ENCODE data around the gene RBMS3. TPM values are rescaled to one million over a fixed set of nuclear protein-coding genes. Genes with fewer than 3 reads are reported as not detected.

Gene RBMS3
- total RNA-seq, 1 experiment from 2014 or later = 0.42 TPM

DNA sequence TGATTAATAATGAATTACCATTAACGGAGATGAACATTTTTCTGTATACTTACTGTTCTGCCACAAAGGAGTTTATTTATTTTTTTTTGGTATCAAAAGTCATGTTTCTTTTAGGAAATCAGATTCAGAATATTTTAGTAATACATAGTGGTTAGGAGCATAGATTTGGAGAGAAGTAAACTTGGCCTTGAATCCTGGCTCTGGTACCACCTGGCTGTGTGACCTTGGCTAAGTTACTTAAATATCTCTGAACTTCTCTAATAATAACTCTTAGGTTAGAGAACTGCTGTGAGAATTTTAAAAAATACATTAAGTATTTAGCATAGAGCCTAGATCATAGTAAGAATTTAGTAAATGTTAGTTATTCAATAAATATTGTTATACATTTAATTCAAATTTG is 309.1 kb downstream of the RBMS3 start:
- BruUV-seq (replicated peaks) = no TSS peak
- ChIA-PET RAD21 (ENCODE audit: low non-redundant PET in 1 of 2, low total read pairs in 2 of 2, uncharacterized antibody in 2 of 2, unreplicated experiment in 2 of 2) (no interaction called here), POLR2A (no interaction called here)

More for the DNA sequence above, 309.1 kb downstream of the RBMS3 start:
- H2AFZ ChIP-seq (ENCODE audit: low read depth, low read length, poor library complexity, severe bottlenecking) = no peak overlapping the region
- H3K79me2 ChIP-seq (ENCODE audit: insufficient read depth, low read length) = no peaks in the 10 kb centered on the region
- H3K27me3 ChIP-seq (ENCODE audit: insufficient read depth, low read length) = no peaks in the 10 kb centered on the region
- no peak for DNase-seq (ENCODE audit: low read depth, low spot score)
- no peak overlapping the region for H3K9ac ChIP-seq (ENCODE audit: low read length)
- intact Hi-C loops (cut with micrococcal nuclease) = no loop called here
- H3K9me3 ChIP-seq (ENCODE audit: control insufficient read depth in 1 of 2, insufficient read depth in 1 of 2, low read depth in 1 of 2, low read length in 2 of 2) = no peaks in the 10 kb centered on the region
- H3K4me3 ChIP-seq (replicated peaks in 1 of 2; ENCODE audit: low read depth in 1 of 2, low read length in 2 of 2) = no peak overlapping the region
- no peaks in the 10 kb centered on the region for H3K9me2 ChIP-seq (ENCODE audit: insufficient read depth)
- no peaks in the 10 kb centered on the region for H4K20me1 ChIP-seq (ENCODE audit: insufficient read depth)
- CTCF ChIA-PET = no interaction called here
- H3K4me2 ChIP-seq (ENCODE audit: low read length) = no peak overlapping the region
- no peaks in the 10 kb centered on the region for H3K4me1 ChIP-seq (ENCODE audit: control insufficient read depth in 1 of 2, insufficient read depth in 2 of 2, low read length in 2 of 2)
- TF ChIP-seq YY1 (IDR thresholded peaks at IDR 0.05; ENCODE audit: extremely low read depth, insufficient replicate concordance, low read depth, low read length) (no peak), EGR1 (IDR thresholded peaks at IDR 0.05; ENCODE audit: low read depth) (no peak), POLR2AphosphoS5 (IDR thresholded peaks at IDR 0.05; ENCODE audit: low read depth, low read length) (no peak), SIN3A (IDR thresholded peaks at IDR 0.05; ENCODE audit: low read depth) (no peak), ZNF274 (IDR thresholded peaks at IDR 0.05; ENCODE audit: low read depth, low read length) (no peak), SP1 (IDR thresholded peaks at IDR 0.05; ENCODE audit: low read depth) (no peak), FOSL1 (IDR thresholded peaks at IDR 0.05; ENCODE audit: low read depth) (no peak), RAD21 (IDR thresholded peaks at IDR 0.05; ENCODE audit: low read depth) (no peak), EZH2phosphoT487 (IDR thresholded peaks at IDR 0.05; ENCODE audit: borderline replicate concordance) (no peak), ELF1 (IDR thresholded peaks at IDR 0.05; ENCODE audit: borderline replicate concordance, low read depth) (no peak), ZFX (IDR thresholded peaks at IDR 0.05) (no peak), TCF7L2 (IDR thresholded peaks at IDR 0.05; ENCODE audit: borderline replicate concordance, extremely low read depth, insufficient read depth, insufficient read length) (no peak), JUND (IDR thresholded peaks at IDR 0.05) (no peak)
- TF ChIP-seq, protein P1, sequence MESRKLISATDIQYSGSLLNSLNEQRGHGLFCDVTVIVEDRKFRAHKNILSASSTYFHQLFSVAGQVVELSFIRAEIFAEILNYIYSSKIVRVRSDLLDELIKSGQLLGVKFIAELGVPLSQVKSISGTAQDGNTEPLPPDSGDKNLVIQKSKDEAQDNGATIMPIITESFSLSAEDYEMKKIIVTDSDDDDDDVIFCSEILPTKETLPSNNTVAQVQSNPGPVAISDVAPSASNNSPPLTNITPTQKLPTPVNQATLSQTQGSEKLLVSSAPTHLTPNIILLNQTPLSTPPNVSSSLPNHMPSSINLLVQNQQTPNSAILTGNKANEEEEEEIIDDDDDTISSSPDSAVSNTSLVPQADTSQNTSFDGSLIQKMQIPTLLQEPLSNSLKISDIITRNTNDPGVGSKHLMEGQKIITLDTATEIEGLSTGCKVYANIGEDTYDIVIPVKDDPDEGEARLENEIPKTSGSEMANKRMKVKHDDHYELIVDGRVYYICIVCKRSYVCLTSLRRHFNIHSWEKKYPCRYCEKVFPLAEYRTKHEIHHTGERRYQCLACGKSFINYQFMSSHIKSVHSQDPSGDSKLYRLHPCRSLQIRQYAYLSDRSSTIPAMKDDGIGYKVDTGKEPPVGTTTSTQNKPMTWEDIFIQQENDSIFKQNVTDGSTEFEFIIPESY (IDR thresholded peaks at IDR 0.05; ENCODE audit: extremely low read depth, insufficient replicate concordance, low read length) = no peak
- TF ChIP-seq, protein P2, sequence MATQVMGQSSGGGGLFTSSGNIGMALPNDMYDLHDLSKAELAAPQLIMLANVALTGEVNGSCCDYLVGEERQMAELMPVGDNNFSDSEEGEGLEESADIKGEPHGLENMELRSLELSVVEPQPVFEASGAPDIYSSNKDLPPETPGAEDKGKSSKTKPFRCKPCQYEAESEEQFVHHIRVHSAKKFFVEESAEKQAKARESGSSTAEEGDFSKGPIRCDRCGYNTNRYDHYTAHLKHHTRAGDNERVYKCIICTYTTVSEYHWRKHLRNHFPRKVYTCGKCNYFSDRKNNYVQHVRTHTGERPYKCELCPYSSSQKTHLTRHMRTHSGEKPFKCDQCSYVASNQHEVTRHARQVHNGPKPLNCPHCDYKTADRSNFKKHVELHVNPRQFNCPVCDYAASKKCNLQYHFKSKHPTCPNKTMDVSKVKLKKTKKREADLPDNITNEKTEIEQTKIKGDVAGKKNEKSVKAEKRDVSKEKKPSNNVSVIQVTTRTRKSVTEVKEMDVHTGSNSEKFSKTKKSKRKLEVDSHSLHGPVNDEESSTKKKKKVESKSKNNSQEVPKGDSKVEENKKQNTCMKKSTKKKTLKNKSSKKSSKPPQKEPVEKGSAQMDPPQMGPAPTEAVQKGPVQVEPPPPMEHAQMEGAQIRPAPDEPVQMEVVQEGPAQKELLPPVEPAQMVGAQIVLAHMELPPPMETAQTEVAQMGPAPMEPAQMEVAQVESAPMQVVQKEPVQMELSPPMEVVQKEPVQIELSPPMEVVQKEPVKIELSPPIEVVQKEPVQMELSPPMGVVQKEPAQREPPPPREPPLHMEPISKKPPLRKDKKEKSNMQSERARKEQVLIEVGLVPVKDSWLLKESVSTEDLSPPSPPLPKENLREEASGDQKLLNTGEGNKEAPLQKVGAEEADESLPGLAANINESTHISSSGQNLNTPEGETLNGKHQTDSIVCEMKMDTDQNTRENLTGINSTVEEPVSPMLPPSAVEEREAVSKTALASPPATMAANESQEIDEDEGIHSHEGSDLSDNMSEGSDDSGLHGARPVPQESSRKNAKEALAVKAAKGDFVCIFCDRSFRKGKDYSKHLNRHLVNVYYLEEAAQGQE (IDR thresholded peaks at IDR 0.05; ENCODE audit: low read depth) = no peak
- TF ChIP-seq, protein P3, sequence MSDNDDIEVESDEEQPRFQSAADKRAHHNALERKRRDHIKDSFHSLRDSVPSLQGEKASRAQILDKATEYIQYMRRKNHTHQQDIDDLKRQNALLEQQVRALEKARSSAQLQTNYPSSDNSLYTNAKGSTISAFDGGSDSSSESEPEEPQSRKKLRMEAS (IDR thresholded peaks at IDR 0.05) = no peak
- TF ChIP-seq, protein P4, sequence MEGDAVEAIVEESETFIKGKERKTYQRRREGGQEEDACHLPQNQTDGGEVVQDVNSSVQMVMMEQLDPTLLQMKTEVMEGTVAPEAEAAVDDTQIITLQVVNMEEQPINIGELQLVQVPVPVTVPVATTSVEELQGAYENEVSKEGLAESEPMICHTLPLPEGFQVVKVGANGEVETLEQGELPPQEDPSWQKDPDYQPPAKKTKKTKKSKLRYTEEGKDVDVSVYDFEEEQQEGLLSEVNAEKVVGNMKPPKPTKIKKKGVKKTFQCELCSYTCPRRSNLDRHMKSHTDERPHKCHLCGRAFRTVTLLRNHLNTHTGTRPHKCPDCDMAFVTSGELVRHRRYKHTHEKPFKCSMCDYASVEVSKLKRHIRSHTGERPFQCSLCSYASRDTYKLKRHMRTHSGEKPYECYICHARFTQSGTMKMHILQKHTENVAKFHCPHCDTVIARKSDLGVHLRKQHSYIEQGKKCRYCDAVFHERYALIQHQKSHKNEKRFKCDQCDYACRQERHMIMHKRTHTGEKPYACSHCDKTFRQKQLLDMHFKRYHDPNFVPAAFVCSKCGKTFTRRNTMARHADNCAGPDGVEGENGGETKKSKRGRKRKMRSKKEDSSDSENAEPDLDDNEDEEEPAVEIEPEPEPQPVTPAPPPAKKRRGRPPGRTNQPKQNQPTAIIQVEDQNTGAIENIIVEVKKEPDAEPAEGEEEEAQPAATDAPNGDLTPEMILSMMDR (IDR thresholded peaks at IDR 0.05 in 2 of 3, conservative IDR thresholded peaks at IDR 0.05 in 1 of 3; ENCODE audit: borderline replicate concordance in 1 of 3, insufficient read depth in 1 of 3, low read depth in 2 of 3, low read length in 2 of 3) = no peak
- TF ChIP-seq, protein P5, sequence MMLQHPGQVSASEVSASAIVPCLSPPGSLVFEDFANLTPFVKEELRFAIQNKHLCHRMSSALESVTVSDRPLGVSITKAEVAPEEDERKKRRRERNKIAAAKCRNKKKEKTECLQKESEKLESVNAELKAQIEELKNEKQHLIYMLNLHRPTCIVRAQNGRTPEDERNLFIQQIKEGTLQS (IDR thresholded peaks at IDR 0.05) = no peak
- no peak for ATAC-seq
- H3K27ac ChIP-seq (ENCODE audit: low read depth, low read length) = no peak overlapping the region
- H3K36me3 ChIP-seq (ENCODE audit: control insufficient read depth in 1 of 2, insufficient read depth in 2 of 2, low read length in 2 of 2) = no peaks in the 10 kb centered on the region

Data from HCT116 (cell line).